NCI-H524 treated with DMSO at 0.1 percent for 48 hours (cell line): Measurements from ENCODE around the gene HYAL3.
"Not testable (repeated sequence)": the region's sequence is repeated elsewhere in the genome, so short reads cannot be mapped to it uniquely, and the experiment has no call there.

ENCODE experiments used
- DNase-seq: peaks from one replicate; lab custom pipeline; 2025; lab: John Stamatoyannopoulos, UW

The HYAL3 gene

GRCh38 chr3:50314342-50314741, 15.1 kb upstream of the HYAL3 start:
- DNase-seq: no peak

GRCh38 chr3:50312041-50312440, 12.8 kb upstream of the HYAL3 start:
- not testable (repeated sequence) for DNase-seq

- no peak for DNase-seq
Measured at GRCh38 chr3:50304601-50305000, 5.4 kb upstream of the HYAL3 start.

- no peak for DNase-seq
Measured at GRCh38 chr3:50303013-50303815, 4.0 kb upstream of the HYAL3 start, which contains the start of gene HYAL1. Gene HYAL1, minus strand, starts transcription at chr3:50303574. Its CDS starts 618 bp downstream, at chr3:50302956.

GRCh38 chr3:50302095-50303012, 3.1 kb upstream of the HYAL3 start:
- DNase-seq: no peak

GRCh38 chr3:50300681-50301254, 1.6 kb upstream of the HYAL3 start:
- DNase-seq: no peak

GRCh38 chr3:50299929-50300680, 900 bp upstream of the HYAL3 start:
- no peak for DNase-seq

GRCh38 chr3:50299638-50299928, 378 bp upstream of the HYAL3 start:
- no peak for DNase-seq

GRCh38 chr3:50297896-50298725, 1.1 kb downstream of the HYAL3 start:
- DNase-seq: no peak

- no peak for DNase-seq
Measured at GRCh38 chr3:50297384-50297775, 1.8 kb downstream of the HYAL3 start.

GRCh38 chr3:50296721-50297383, 2.4 kb downstream of the HYAL3 start:
- no peak for DNase-seq

GRCh38 chr3:50295553-50296431, 3.4 kb downstream of the HYAL3 start:
- DNase-seq: no peak

- DNase-seq: no peak
Measured at GRCh38 chr3:50294492-50295403, 4.5 kb downstream of the HYAL3 start.

GRCh38 chr3:50294089-50294488, 5.1 kb downstream of the HYAL3 start:
- no peak for DNase-seq

- DNase-seq: no peak
Measured at GRCh38 chr3:50293079-50293801, 6.0 kb downstream of the HYAL3 start.

GRCh38 chr3:50292159-50293078, 6.8 kb downstream of the HYAL3 start, which contains the start of gene IFRD2:
Gene IFRD2, minus strand, starts transcription at chr3:50292429. Its CDS starts 155 bp downstream, at chr3:50292274.
- DNase-seq: peak; percentile 90
